ENCODE measurements around the gene PHETA2. TPM values are rescaled to one million over a fixed set of nuclear protein-coding genes. Genes with fewer than 3 reads are reported as not detected.
A peak's percentile ranks its signal among the peaks of the same experiment; 100 is the strongest.
"Not testable (repeated sequence)": the region's sequence is repeated elsewhere in the genome, so short reads cannot be mapped to it uniquely, and the experiment has no call there.

PHETA2 gene
- total and polyA plus RNA-seq, 8 donors: 11.2 to 20.4 (median 16.5) TPM

DNA sequence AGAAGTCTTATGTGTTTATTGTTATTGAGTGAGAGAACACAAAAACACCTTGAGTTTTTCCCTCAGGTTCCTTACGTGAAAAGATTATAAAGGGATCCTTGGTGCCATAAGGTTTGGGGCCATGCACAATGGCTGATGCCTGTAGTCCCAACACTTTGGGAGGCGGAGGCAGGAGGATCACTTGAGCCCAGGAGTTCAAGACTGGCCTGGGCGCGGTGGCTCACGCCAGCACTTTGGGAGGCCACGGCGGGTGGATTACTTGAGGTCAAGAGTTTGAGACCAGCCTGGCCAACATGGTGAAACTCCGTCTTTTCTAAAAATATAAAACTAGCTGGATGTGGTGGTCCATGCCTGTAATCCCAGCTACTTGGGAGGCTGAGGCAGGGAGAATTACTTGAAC, 10.8 kb downstream of the PHETA2 start:
- no peak for ATAC-seq
- H3K36me3 ChIP-seq: peaks cover 0 to 53% of the 10 kb centered on the region in 2 donors

DNA sequence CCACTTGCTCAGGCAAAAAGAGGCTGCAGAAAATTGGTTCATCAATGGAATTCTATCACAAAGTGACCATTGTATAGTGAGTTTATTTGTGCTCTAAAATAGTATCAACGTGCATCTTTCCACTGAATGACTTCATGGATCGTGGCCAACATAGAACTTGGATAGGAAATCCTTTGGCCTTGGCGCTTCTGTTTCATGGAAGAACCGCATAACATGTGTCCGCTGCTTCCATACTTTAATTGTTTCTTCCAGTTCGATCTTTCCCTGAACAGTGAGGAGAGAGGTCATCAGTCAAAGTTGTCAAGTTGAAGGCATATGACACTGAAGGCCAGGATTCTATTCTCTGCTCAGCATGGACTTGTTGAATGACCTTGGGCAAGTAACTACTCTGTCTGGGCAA, 12.0 kb downstream of the PHETA2 start:
- peaks cover 4 to 27% of the 10 kb centered on the region in 2 donors for H3K4me1 ChIP-seq
- no peak overlapping the region for H3K27ac ChIP-seq
- H3K4me3 ChIP-seq: no peak overlapping the region
- intact Hi-C loops (cut with DNase I): no loop called here
- H3K9me3 ChIP-seq: no peaks in the 10 kb centered on the region
- DNase-seq: no peak
- H3K36me3 ChIP-seq: peaks cover 0 to 53% of the 10 kb centered on the region in 2 donors
- no peaks in the 10 kb centered on the region for H3K27me3 ChIP-seq
- TF ChIP-seq, protein P1, sequence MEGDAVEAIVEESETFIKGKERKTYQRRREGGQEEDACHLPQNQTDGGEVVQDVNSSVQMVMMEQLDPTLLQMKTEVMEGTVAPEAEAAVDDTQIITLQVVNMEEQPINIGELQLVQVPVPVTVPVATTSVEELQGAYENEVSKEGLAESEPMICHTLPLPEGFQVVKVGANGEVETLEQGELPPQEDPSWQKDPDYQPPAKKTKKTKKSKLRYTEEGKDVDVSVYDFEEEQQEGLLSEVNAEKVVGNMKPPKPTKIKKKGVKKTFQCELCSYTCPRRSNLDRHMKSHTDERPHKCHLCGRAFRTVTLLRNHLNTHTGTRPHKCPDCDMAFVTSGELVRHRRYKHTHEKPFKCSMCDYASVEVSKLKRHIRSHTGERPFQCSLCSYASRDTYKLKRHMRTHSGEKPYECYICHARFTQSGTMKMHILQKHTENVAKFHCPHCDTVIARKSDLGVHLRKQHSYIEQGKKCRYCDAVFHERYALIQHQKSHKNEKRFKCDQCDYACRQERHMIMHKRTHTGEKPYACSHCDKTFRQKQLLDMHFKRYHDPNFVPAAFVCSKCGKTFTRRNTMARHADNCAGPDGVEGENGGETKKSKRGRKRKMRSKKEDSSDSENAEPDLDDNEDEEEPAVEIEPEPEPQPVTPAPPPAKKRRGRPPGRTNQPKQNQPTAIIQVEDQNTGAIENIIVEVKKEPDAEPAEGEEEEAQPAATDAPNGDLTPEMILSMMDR (IDR thresholded peaks at IDR 0.05): no peak
- ATAC-seq: no peak

More for the DNA sequence above, 10.8 kb downstream of the PHETA2 start:
- H3K27me3 ChIP-seq: no peaks in the 10 kb centered on the region
- no peaks in the 10 kb centered on the region for H3K9me3 ChIP-seq
- no peak overlapping the region for H3K27ac ChIP-seq
- intact Hi-C loops (cut with DNase I): no loop called here
- H3K4me3 ChIP-seq: no peak overlapping the region
- DNase-seq: no peak
- TF ChIP-seq, protein P1 (IDR thresholded peaks at IDR 0.05): no peak
- H3K4me1 ChIP-seq: peaks cover 9 to 33% of the 10 kb centered on the region in 2 donors

GRCh38 chr22:42090596-42091454, 16.8 kb downstream of the PHETA2 start, which contains the start of gene NDUFA6:
Gene NDUFA6, minus strand, starts transcription at chr22:42090772. Its CDS starts 28 bp downstream, at chr22:42090744.
- ATAC-seq: peak; percentile 95
- Histone ChIP-seq H3K27ac (peak within 1 kb of the TSS; percentile 96 to 98), H3K4me1 (peaks cover 9 to 25% of the 10 kb centered on the region in 2 donors), H3K36me3 (peaks cover 0 to 18% of the 10 kb centered on the region in 2 donors), H3K27me3 (no peaks in the 10 kb centered on the region), H3K9me3 (no peaks in the 10 kb centered on the region), H3K4me3 (peak within 1 kb of the TSS; percentile 91 to 97)
- TF ChIP-seq, protein P1 (IDR thresholded peaks at IDR 0.05): peak; percentile 85 to 87
- intact Hi-C loops (cut with DNase I): no loop called here
- DNase-seq: peak; percentile 97 to 99 (median 99)

DNA sequence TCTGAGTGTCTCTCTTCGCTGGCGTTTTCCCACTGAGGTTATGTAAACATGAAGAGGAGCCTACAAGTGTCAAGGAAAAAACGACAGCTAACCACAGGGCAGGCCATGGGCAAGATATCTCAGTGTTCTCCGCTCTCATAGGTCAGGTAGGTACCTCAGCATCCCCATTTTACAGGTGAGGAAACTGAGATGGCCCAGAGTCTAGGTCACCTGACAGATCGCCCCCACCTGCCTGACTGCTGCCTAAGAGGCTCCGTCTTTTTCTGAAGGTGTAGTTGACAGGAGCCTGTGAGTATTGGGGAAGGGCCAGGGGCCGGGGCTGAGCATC, 17.4 kb downstream of the PHETA2 start:
- H3K4me1 ChIP-seq: peaks cover 9 to 25% of the 10 kb centered on the region in 2 donors
- DNase-seq (no peak), ATAC-seq (peak; percentile 1)
- no peaks in the 10 kb centered on the region for H3K27me3 ChIP-seq
- no peaks in the 10 kb centered on the region for H3K9me3 ChIP-seq
- H3K36me3 ChIP-seq: peaks cover 0 to 12% of the 10 kb centered on the region in 2 donors
- H3K4me3 ChIP-seq: peak overlapping the region; percentile 91 to 97
- peak overlapping the region; percentile 96 to 98 for H3K27ac ChIP-seq
- intact Hi-C loops (cut with DNase I): no loop called here
- TF ChIP-seq, protein P1 (IDR thresholded peaks at IDR 0.05): no peak

DNA sequence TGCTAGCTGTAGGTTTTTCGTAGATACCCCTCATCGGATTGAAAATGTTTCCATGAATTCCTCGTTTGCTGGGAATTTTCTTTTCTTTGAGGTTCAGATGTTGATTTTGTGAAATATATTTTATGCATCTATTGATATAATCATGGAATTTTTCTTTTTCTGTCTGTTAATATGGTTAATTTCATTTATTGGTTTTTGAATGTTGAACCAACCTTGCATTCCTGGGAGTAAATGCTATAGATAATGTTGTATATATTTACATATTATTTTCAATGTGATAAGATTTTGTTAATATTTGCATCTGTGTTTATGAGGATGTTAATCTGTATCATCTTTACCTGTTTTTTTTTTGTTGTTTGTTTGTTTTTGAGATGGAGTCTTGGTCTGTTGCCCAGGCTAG, 27.2 kb downstream of the PHETA2 start:
- H3K27me3 ChIP-seq: no peaks in the 10 kb centered on the region
- peaks cover 8 to 60% of the 10 kb centered on the region in 2 donors for H3K9me3 ChIP-seq
- H3K4me3 ChIP-seq: no peak overlapping the region
- intact Hi-C loops (cut with DNase I): no loop called here
- no peaks in the 10 kb centered on the region for H3K4me1 ChIP-seq
- DNase-seq: no peak
- no peak overlapping the region for H3K27ac ChIP-seq
- TF ChIP-seq, protein P1 (IDR thresholded peaks at IDR 0.05): no peak
- ATAC-seq: no peak
- peaks cover 0 to 5% of the 10 kb centered on the region in 2 donors for H3K36me3 ChIP-seq

DNA sequence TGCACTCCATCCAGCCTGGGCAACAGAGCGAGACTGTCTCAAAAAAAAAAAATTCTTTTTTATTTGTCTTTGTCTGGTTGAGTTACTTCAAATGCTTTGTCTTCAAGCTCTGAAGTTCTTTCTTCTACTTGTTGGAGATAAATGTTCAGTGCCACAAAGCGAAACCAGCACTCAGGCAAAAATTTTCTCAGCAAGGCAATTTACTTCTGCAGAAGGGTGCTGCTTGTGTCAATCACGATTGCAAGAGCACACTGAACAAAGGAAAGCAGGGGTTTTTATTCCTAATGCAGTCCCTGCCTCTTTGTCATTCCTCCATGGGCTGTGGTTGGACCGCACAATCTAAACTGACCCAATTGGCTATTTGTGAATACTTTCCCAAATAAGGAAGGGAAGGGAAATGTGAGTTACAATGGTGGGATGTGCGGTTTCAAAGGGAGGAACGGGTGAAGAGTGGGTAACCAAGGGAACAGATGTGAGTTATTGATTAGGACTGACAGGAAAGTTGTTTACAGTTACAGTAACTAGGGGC, 30.3 kb downstream of the PHETA2 start:
- H3K4me3 ChIP-seq; H3K36me3 ChIP-seq; H3K27ac ChIP-seq; DNase-seq; H3K27me3 ChIP-seq; intact Hi-C loops (cut with DNase I); ATAC-seq; H3K4me1 ChIP-seq: not testable (repeated sequence)
- H3K9me3 ChIP-seq: peaks cover 8 to 60% of the 10 kb centered on the region in 2 donors

Measured in left lung (tissue), 10 donors.